Panc1 (cell line): ENCODE data around the gene ZSCAN22. TPM values are rescaled to one million over a fixed set of nuclear protein-coding genes. Genes with fewer than 3 reads are reported as not detected.

ENCODE experiments used
- ATAC-seq: fragments of 200-7000 bp; cut with Tn5 transposase; 2 replicates; pipeline ENCODE4 v1.9.1; 2020; ENCODE audit warnings: mild to moderate bottlenecking, moderate library complexity
- BruUV-seq: library from RNA; stranded (reverse); fragments of 400-500 nt; replicated peaks from 2 replicates; lab custom pipeline; 2021; lab: Mats Ljungman, UMichigan
- CTCF ChIA-PET: fragments of 300-600 bp; sonication (Branson Sonifier 250); formaldehyde crosslinking; loops from one replicate; lab custom pipeline; 2022; ENCODE audit warnings: antibody characterized with exemption; lab: Charles Lee
- POLR2A ChIA-PET: fragments of 300-600 bp; sonication (Branson Sonifier 250); formaldehyde crosslinking; loops from one replicate; lab custom pipeline; 2022; ENCODE audit warnings: antibody characterized with exemption; lab: Charles Lee
- DNase-seq: peaks from one replicate; pipeline ENCODE4 v3.0.0-alpha.2; 2010; ENCODE audit warnings: low read depth, low spot score
- H3K27ac ChIP-seq: 2 replicates; pipeline ENCODE4 v1.5.1; 2011; ENCODE audit warnings: mild to moderate bottlenecking, low read length, inconsistent platforms
- H3K27me3 ChIP-seq: fragments of 200-500 bp; sonication (Bioruptor generic); 2 replicates; pipeline ENCODE4 v1.6.0; 2014; ENCODE audit warnings: low read length, inconsistent platforms; ENCODE audit not compliant: control insufficient read depth, insufficient read depth
- H3K36me3 ChIP-seq: fragments of 200-500 bp; sonication (Bioruptor generic); 2 replicates; pipeline ENCODE4 v1.5.1; 2014; ENCODE audit warnings: inconsistent platforms, mild to moderate bottlenecking, low read length, moderate library complexity; ENCODE audit not compliant: control insufficient read depth, insufficient read depth
- H3K4me1 ChIP-seq: 2 replicates; pipeline ENCODE4 v1.5.1; 2011; ENCODE audit warnings: inconsistent platforms, mild to moderate bottlenecking, low read length, moderate library complexity; ENCODE audit not compliant: control insufficient read depth, insufficient read depth
- H3K4me3 ChIP-seq, 2 experiments: 2 replicates each; pipeline ENCODE4 v1.5.1; 2011 to 2012; ENCODE audit warnings: low read depth in 2 of 2, low read length in 2 of 2, mild to moderate bottlenecking in 2 of 2, inconsistent platforms in 1 of 2, moderate library complexity in 1 of 2
- H3K9me3 ChIP-seq: fragments of 200-500 bp; sonication (Bioruptor generic); 2 replicates; pipeline ENCODE4 v1.5.1; 2014; ENCODE audit warnings: low read depth, mild to moderate bottlenecking, inconsistent platforms, low read length, moderate library complexity; ENCODE audit not compliant: control insufficient read depth, insufficient read depth
- CTCF ChIP-seq: fragments of 450-650 bp; IDR thresholded peaks from 2 replicates; pipeline ENCODE4 v1.5.1; 2017; ENCODE audit warnings: mild to moderate bottlenecking
- POLR2AphosphoS5 ChIP-seq: IDR thresholded peaks from 2 replicates; pipeline ENCODE4 v1.6.1; 2012; ENCODE audit warnings: mild to moderate bottlenecking, low read depth, low read length, moderate library complexity
- REST ChIP-seq, 2 experiments: IDR thresholded peaks; 2 replicates each; pipeline ENCODE4 v1.6.1; 2011 to 2012; ENCODE audit warnings: low read depth in 2 of 2, control low read depth in 1 of 2, low read length in 1 of 2, mild to moderate bottlenecking in 1 of 2, moderate library complexity in 1 of 2; ENCODE audit not compliant: insufficient read depth in 1 of 2
- SIN3A ChIP-seq: IDR thresholded peaks from 2 replicates; pipeline ENCODE4 v1.6.1; 2012; ENCODE audit warnings: low read depth, mild to moderate bottlenecking, low read length, moderate library complexity, borderline replicate concordance; ENCODE audit not compliant: insufficient read depth
- TCF7L2 ChIP-seq: IDR thresholded peaks from 2 replicates; pipeline ENCODE4 v1.6.1; 2011; ENCODE audit warnings: mild to moderate bottlenecking, low read depth, low read length, inconsistent platforms
- in situ Hi-C: cut with HindIII; loops from 2 replicates; pipeline ENCODE4 v1.10.0; 2016; ENCODE audit warnings: low sequenced_read_pairs, low pct_unique_long_range_greater_than_20kb
- intact Hi-C: fragments of 100-400 bp; cut with micrococcal nuclease; formaldehyde crosslinking; loops from one replicate; pipeline ENCODE4 v1.10.0; 2022; ENCODE audit not compliant: unreplicated experiment
- total RNA-seq: library from RNA; stranded (reverse); gene quantifications from one replicate; pipeline ENCODE4 v1.2.1, GENCODE V29; 2021; ENCODE audit not compliant: unreplicated experiment

The ZSCAN22 gene
- total RNA-seq, 1 experiment from 2014 or later, result 6.6 TPM

GRCh38 chr19:58304255-58304654 lies 22.5 kb upstream of the ZSCAN22 start:
- intact Hi-C loops, result no loop called here
- Histone ChIP-seq H3K9me3 (no peaks in the 10 kb centered on the region), H3K27me3 (no peaks in the 10 kb centered on the region), H3K27ac (peak overlapping the region; percentile 91), H3K4me3 (peak overlapping the region; percentile 89 to 95), H3K36me3 (peaks cover 28% of the 10 kb centered on the region), H3K4me1 (peaks cover 14% of the 10 kb centered on the region)
- in situ Hi-C loops, result no loop called here
- no peak for TF ChIP-seq POLR2AphosphoS5
- TF ChIP-seq CTCF, result no peak
- no peak for TF ChIP-seq REST (IDR thresholded peaks at IDR 0.05; ENCODE audit: insufficient read depth in 1 of 2, low read depth in 2 of 2, low read length in 1 of 2)
- TF ChIP-seq SIN3A, result no peak
- no peak for TF ChIP-seq TCF7L2
- ATAC-seq (no peak), DNase-seq (no peak)
- ChIA-PET POLR2A (no interaction called here), CTCF (no interaction called here)
- no TSS peak for BruUV-seq

GRCh38 chr19:58304748-58305064 lies 22.1 kb upstream of the ZSCAN22 start:
- no peak for DNase-seq
- no TSS peak for BruUV-seq
- Histone ChIP-seq H3K36me3 (peaks cover 32% of the 10 kb centered on the region), H3K27me3 (no peaks in the 10 kb centered on the region), H3K4me1 (peaks cover 14% of the 10 kb centered on the region), H3K9me3 (0 out of 2 replicates have a peak, but pooled peaks cover 4% of the 10 kb centered on the region), H3K27ac (peak overlapping the region; percentile 91), H3K4me3 (peak overlapping the region; percentile 89 to 95)
- in situ Hi-C loops (no loop called here), intact Hi-C loops (no loop called here)
- TF ChIP-seq SIN3A, result no peak
- no peak for TF ChIP-seq REST (IDR thresholded peaks at IDR 0.05; ENCODE audit: insufficient read depth in 1 of 2, low read depth in 2 of 2, low read length in 1 of 2)
- no peak for TF ChIP-seq POLR2AphosphoS5
- TF ChIP-seq CTCF, result no peak
- no peak for TF ChIP-seq TCF7L2
- peak; percentile 69 for ATAC-seq
- ChIA-PET CTCF (no interaction called here), POLR2A (no interaction called here)
